T-helper 17 cell (primary cell): ENCODE data around the gene ARVCF. TPM values are rescaled to one million over a fixed set of nuclear protein-coding genes. Genes with fewer than 3 reads are reported as not detected.
A peak's percentile ranks its signal among the peaks of the same experiment; 100 is the strongest.
"Not testable (repeated sequence)": the region's sequence is repeated elsewhere in the genome, so short reads cannot be mapped to it uniquely, and the experiment has no call there.

Source experiments
- ATAC-seq: fragments of 150-1000 bp; cut with Tn5 transposase; 2 replicates; pipeline ENCODE4 v1.10.0; 2021; ENCODE audit warnings: mild to moderate bottlenecking, moderate library complexity
- DNase-seq, 3 donors: peaks; one replicate each; pipeline versions ENCODE4 v3.0.0 to v3.0.0-alpha.2; 2020 to 2021
- H3K9me3 ChIP-seq: one replicate; pipeline ENCODE4 v1.7.0; 2013; ENCODE audit warnings: low read length, mild to moderate bottlenecking; ENCODE audit not compliant: control insufficient read depth, poor library complexity, severe bottlenecking
- H3K27ac Mint-ChIP-seq: one replicate; pipeline ENCODE4 v1.8.0; 2022; ENCODE audit warnings: mild to moderate bottlenecking, moderate library complexity, mixed read lengths
- H3K27me3 Mint-ChIP-seq: one replicate; pipeline ENCODE4 v1.8.0; 2022; ENCODE audit warnings: mixed read lengths
- H3K36me3 Mint-ChIP-seq: one replicate; pipeline ENCODE4 v1.8.0; 2022; ENCODE audit warnings: low read depth, mixed read lengths
- H3K4me1 Mint-ChIP-seq: one replicate; pipeline ENCODE4 v1.8.0; 2022; ENCODE audit warnings: mild to moderate bottlenecking, mixed read lengths
- H3K4me3 Mint-ChIP-seq: one replicate; pipeline ENCODE4 v1.8.0; 2022; ENCODE audit warnings: mild to moderate bottlenecking, moderate library complexity, mixed read lengths
- total RNA-seq, 4 donors: library from RNA in 2 of 4; stranded (reverse) in 2 of 4; gene quantifications; one replicate each; pipeline ENCODE4 v1.2.3 and lab custom pipeline; 2022 to 2026

ARVCF gene
- total RNA-seq, 2 donors from 2014 or later: 1.3 to 2.8 TPM

GRCh38 chr22:19937616-19938473, 78.8 kb downstream of the ARVCF start:
- ATAC-seq (no peak), DNase-seq (no peak)
- Mint-ChIP-seq H3K36me3 (peaks cover 2% of the 10 kb centered on the region), H3K27me3 (no peaks in the 10 kb centered on the region), H3K4me1 (peaks cover 19% of the 10 kb centered on the region), H3K4me3 (no peak overlapping the region), H3K27ac (no peak overlapping the region)
- H3K9me3 ChIP-seq: no peaks in the 10 kb centered on the region

GRCh38 chr22:19936513-19936912, 80.1 kb downstream of the ARVCF start:
- H3K4me1 Mint-ChIP-seq: peaks cover 11% of the 10 kb centered on the region
- no peak overlapping the region for H3K4me3 Mint-ChIP-seq
- H3K9me3 ChIP-seq: no peaks in the 10 kb centered on the region
- no peaks in the 10 kb centered on the region for H3K27me3 Mint-ChIP-seq
- peaks cover 2% of the 10 kb centered on the region for H3K36me3 Mint-ChIP-seq
- DNase-seq (no peak), ATAC-seq (no peak)
- H3K27ac Mint-ChIP-seq: no peak overlapping the region

GRCh38 chr22:19935123-19935718, 81.4 kb downstream of the ARVCF start:
- H3K4me1 Mint-ChIP-seq, DNase-seq, H3K4me3 Mint-ChIP-seq, H3K27me3 Mint-ChIP-seq, H3K36me3 Mint-ChIP-seq, H3K9me3 ChIP-seq, H3K27ac Mint-ChIP-seq, ATAC-seq: not testable (repeated sequence)

- Mint-ChIP-seq H3K4me1 (peaks cover 5% of the 10 kb centered on the region), H3K27me3 (no peaks in the 10 kb centered on the region), H3K27ac (no peak overlapping the region), H3K4me3 (no peak overlapping the region), H3K36me3 (peaks cover 2% of the 10 kb centered on the region)
- ATAC-seq (no peak), DNase-seq (no peak)
- H3K9me3 ChIP-seq: no peaks in the 10 kb centered on the region
Measured at GRCh38 chr22:19933341-19934241, 83.0 kb downstream of the ARVCF start.

GRCh38 chr22:19932367-19933206, 84.0 kb downstream of the ARVCF start:
- DNase-seq (no peak), ATAC-seq (no peak)
- no peak overlapping the region for H3K27ac Mint-ChIP-seq
- H3K36me3 Mint-ChIP-seq: no peaks in the 10 kb centered on the region
- no peak overlapping the region for H3K4me3 Mint-ChIP-seq
- H3K27me3 Mint-ChIP-seq: no peaks in the 10 kb centered on the region
- H3K4me1 Mint-ChIP-seq: peaks cover 7% of the 10 kb centered on the region
- no peaks in the 10 kb centered on the region for H3K9me3 ChIP-seq

GRCh38 chr22:19931514-19931913, 85.1 kb downstream of the ARVCF start:
- H3K36me3 Mint-ChIP-seq: no peaks in the 10 kb centered on the region
- peaks cover 7% of the 10 kb centered on the region for H3K4me1 Mint-ChIP-seq
- H3K27ac Mint-ChIP-seq: no peak overlapping the region
- no peaks in the 10 kb centered on the region for H3K27me3 Mint-ChIP-seq
- H3K9me3 ChIP-seq: no peaks in the 10 kb centered on the region
- DNase-seq: no peak
- H3K4me3 Mint-ChIP-seq: no peak overlapping the region
- no peak for ATAC-seq

GRCh38 chr22:19930551-19931486, 85.8 kb downstream of the ARVCF start:
- no peak for ATAC-seq
- H3K4me1 Mint-ChIP-seq: peaks cover 7% of the 10 kb centered on the region
- H3K27ac Mint-ChIP-seq: peak overlapping the region; percentile 56
- H3K27me3 Mint-ChIP-seq: no peaks in the 10 kb centered on the region
- no peak for DNase-seq
- no peaks in the 10 kb centered on the region for H3K9me3 ChIP-seq
- no peaks in the 10 kb centered on the region for H3K36me3 Mint-ChIP-seq
- no peak overlapping the region for H3K4me3 Mint-ChIP-seq

GRCh38 chr22:19929586-19930550, 86.8 kb downstream of the ARVCF start:
- H3K9me3 ChIP-seq: no peaks in the 10 kb centered on the region
- no peaks in the 10 kb centered on the region for H3K27me3 Mint-ChIP-seq
- peaks cover 7% of the 10 kb centered on the region for H3K4me1 Mint-ChIP-seq
- no peak for ATAC-seq
- H3K4me3 Mint-ChIP-seq: no peak overlapping the region
- no peak for DNase-seq
- H3K27ac Mint-ChIP-seq: peak overlapping the region; percentile 56
- H3K36me3 Mint-ChIP-seq: no peaks in the 10 kb centered on the region

GRCh38 chr22:19928207-19928606, 88.4 kb downstream of the ARVCF start:
- no peak for ATAC-seq
- Mint-ChIP-seq H3K27me3 (no peaks in the 10 kb centered on the region), H3K27ac (no peak overlapping the region), H3K36me3 (no peaks in the 10 kb centered on the region), H3K4me1 (peaks cover 10% of the 10 kb centered on the region), H3K4me3 (no peak overlapping the region)
- no peak for DNase-seq
- H3K9me3 ChIP-seq: no peaks in the 10 kb centered on the region

- H3K4me3 Mint-ChIP-seq: no peak overlapping the region
- no peak for ATAC-seq
- H3K36me3 Mint-ChIP-seq: no peaks in the 10 kb centered on the region
- peaks cover 10% of the 10 kb centered on the region for H3K4me1 Mint-ChIP-seq
- DNase-seq: no peak
- no peaks in the 10 kb centered on the region for H3K9me3 ChIP-seq
- no peaks in the 10 kb centered on the region for H3K27me3 Mint-ChIP-seq
- no peak overlapping the region for H3K27ac Mint-ChIP-seq
Measured at GRCh38 chr22:19927696-19928095, 88.9 kb downstream of the ARVCF start.

- not testable (repeated sequence) for ATAC-seq, H3K4me3 Mint-ChIP-seq, H3K9me3 ChIP-seq, DNase-seq, H3K27me3 Mint-ChIP-seq, H3K27ac Mint-ChIP-seq, H3K36me3 Mint-ChIP-seq
- H3K4me1 Mint-ChIP-seq: peaks cover 13% of the 10 kb centered on the region
Measured at GRCh38 chr22:19926028-19926427, 90.6 kb downstream of the ARVCF start.
